ENCODE measurements around the gene ADM2.

GRCh38 chr22:50463188-50463900 is 18.0 kb upstream of the ADM2 start:
- TF ChIP-seq CTCF (IDR thresholded peaks at IDR 0.05) = no peak
- no peak for TF ChIP-seq POLR2A (IDR thresholded peaks at IDR 0.05)
- no peak for TF ChIP-seq POLR2AphosphoS5 (IDR thresholded peaks at IDR 0.05)

Data from upper lobe of left lung (tissue), 4 donors.